Kidney epithelial cell (primary cell): Measurements from ENCODE around the gene COX7B2. TPM values are rescaled to one million over a fixed set of nuclear protein-coding genes. Genes with fewer than 3 reads are reported as not detected.

Experiments used
- DNase-seq: peaks from one replicate; pipeline ENCODE4 v3.0.0-alpha.2; 2010; ENCODE audit warnings: low read depth
- H3K27me3 ChIP-seq: 2 replicates; pipeline ENCODE4 v1.6.0; 2011; ENCODE audit warnings: low read length; ENCODE audit not compliant: control insufficient read depth, insufficient read depth
- H3K36me3 ChIP-seq: 2 replicates; pipeline ENCODE4 v1.5.1; 2011; ENCODE audit warnings: low read length; ENCODE audit not compliant: control insufficient read depth, insufficient read depth
- H3K4me3 ChIP-seq: 2 replicates; pipeline ENCODE4 v1.5.1; 2011; ENCODE audit warnings: low read depth, mild to moderate bottlenecking, control low read depth, low read length
- total RNA-seq: library from RNA; depleted of rRNA; stranded (reverse); fragments of >200 nt; gene quantifications from 2 replicates; pipeline ENCODE4 v1.2.3, GENCODE V29; 2015
- TF ChIP-seq, protein P1 (sequence below): IDR thresholded peaks from 2 replicates; pipeline ENCODE4 v1.5.1; 2011; ENCODE audit warnings: mild to moderate bottlenecking, moderate library complexity, low read length, control low read depth, inconsistent platforms; ENCODE audit not compliant: insufficient read depth, poor library complexity, severe bottlenecking

COX7B2 gene
- total RNA-seq, 1 donor from 2014 or later: not detected

DNA sequence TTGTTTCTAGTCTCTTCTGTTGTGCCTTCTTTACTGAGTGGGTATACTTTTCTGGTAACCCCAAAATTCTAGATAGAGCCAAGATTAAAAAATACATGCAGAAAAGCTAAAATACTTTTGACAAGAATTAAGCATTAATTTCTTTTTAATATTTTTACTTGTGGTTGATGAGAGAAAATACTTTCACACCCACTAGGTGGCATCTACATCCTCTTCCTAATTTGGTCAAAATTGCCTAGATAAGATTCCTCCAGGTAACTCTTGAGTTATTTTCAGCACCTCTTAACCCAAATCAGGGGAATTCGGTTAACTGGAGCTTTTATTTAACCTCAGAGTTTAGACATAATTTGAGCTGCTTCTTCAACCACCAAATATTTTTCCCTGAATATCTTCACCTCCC is 28.4 kb upstream of the COX7B2 start:
- Histone ChIP-seq H3K36me3 (no peaks in the 10 kb centered on the region), H3K27me3 (no peaks in the 10 kb centered on the region), H3K4me3 (no peak overlapping the region)
- no peak for DNase-seq
- TF ChIP-seq, protein P1, sequence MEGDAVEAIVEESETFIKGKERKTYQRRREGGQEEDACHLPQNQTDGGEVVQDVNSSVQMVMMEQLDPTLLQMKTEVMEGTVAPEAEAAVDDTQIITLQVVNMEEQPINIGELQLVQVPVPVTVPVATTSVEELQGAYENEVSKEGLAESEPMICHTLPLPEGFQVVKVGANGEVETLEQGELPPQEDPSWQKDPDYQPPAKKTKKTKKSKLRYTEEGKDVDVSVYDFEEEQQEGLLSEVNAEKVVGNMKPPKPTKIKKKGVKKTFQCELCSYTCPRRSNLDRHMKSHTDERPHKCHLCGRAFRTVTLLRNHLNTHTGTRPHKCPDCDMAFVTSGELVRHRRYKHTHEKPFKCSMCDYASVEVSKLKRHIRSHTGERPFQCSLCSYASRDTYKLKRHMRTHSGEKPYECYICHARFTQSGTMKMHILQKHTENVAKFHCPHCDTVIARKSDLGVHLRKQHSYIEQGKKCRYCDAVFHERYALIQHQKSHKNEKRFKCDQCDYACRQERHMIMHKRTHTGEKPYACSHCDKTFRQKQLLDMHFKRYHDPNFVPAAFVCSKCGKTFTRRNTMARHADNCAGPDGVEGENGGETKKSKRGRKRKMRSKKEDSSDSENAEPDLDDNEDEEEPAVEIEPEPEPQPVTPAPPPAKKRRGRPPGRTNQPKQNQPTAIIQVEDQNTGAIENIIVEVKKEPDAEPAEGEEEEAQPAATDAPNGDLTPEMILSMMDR: peak; percentile 28

DNA sequence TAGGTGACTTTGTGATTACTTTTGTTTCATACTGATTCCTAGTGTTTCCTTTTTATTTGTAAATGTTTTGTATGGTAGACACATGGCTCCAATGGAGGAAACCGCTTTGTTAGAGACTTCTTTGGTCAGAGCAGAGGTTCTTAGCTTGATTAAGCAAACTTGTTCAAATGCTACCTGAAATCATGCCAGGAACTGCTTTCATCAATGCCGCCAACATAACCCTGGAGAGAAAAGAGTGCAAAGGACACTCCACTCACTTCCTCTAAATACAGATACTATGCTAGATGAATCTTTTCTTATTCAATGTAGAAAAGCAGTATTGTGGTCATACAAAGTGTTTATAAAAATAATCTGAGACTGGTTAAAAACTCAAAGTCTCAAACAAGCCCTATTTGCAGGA is 25.7 kb upstream of the COX7B2 start:
- no peaks in the 10 kb centered on the region for H3K36me3 ChIP-seq
- TF ChIP-seq, protein P1: no peak
- H3K4me3 ChIP-seq: no peak overlapping the region
- no peak for DNase-seq
- no peaks in the 10 kb centered on the region for H3K27me3 ChIP-seq

DNA sequence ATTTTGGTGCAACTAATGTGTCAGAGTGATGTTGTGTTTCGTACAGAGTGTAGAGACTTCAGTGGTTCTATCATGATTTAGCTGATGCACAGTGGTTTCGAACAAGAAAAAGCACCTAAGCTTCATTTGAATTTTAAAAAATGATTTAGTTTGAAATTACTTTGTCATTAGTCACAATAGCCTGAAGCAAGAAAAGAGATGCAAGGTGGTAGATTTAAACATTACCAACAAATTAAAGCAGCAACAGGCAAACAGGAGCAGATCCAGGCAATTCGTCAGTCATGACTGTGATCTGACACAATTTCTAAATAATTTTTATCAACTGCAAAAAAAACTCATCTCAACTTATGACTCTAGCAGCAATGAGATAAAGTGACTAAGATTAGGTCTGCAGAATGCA is 24.6 kb upstream of the COX7B2 start:
- Histone ChIP-seq H3K36me3 (no peaks in the 10 kb centered on the region), H3K4me3 (no peak overlapping the region), H3K27me3 (no peaks in the 10 kb centered on the region)
- TF ChIP-seq, protein P1: no peak
- DNase-seq: no peak

DNA sequence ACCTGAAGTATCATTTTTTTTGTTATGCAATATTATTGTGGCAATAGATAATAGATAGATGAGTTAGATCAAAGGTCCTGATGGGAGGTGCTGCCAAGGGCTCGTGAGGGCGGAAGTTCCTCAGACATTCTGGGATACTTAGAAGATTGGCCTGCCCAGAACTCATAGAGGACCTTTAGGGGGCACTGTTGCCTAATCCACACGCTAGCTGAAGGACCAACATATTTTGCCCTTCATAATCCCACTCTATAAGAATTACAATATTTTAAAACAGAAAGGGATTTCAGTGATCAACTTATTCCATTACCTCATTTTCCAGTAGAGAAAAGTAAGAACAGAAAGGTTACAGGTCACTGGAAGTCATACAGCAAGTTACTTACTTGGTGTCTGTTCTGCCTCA is 22.9 kb upstream of the COX7B2 start:
- no peak overlapping the region for H3K4me3 ChIP-seq
- TF ChIP-seq, protein P1: peak; percentile 65
- DNase-seq: no peak
- no peaks in the 10 kb centered on the region for H3K27me3 ChIP-seq
- H3K36me3 ChIP-seq: no peaks in the 10 kb centered on the region

DNA sequence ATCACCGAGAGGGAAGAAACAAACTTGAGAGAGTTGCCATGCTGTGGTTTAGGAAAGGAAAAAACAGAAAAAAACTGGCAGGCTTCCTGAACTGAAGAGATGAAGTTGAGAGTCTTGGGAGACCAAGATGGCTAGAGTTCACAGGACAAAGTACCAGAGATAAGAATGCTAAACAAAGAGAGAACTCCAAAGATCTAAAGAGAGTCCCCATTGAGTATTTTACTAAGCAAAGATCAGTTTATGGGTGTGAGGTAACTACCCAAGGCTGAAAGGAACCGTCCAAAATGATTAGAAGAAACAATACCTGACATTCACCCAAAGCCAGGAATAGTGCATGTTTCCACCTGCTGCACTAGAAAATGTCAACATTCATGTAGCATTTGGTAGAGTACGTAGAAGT is 21.8 kb upstream of the COX7B2 start:
- Histone ChIP-seq H3K4me3 (no peak overlapping the region), H3K36me3 (no peaks in the 10 kb centered on the region), H3K27me3 (no peaks in the 10 kb centered on the region)
- TF ChIP-seq, protein P1: no peak
- DNase-seq: no peak

DNA sequence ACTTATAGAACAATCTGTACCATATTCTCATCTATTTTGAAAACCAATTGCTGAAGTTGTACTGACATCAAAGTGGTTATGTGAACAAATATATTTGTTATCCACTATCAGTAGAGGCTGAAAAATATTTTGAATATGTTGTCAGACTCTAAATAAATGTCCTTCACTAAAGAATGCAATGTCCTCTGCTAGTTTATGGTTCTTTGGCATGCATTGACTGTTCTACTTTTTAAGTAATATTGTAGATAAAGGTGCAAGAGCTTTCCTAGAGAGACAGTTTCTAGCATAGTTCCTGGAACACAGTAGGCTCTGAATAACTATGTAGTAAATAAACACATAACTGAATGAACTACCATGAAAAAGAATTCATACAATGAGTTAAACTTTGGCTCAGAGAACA is 18.2 kb upstream of the COX7B2 start:
- Histone ChIP-seq H3K36me3 (no peaks in the 10 kb centered on the region), H3K27me3 (no peaks in the 10 kb centered on the region), H3K4me3 (no peak overlapping the region)
- TF ChIP-seq, protein P1: no peak
- DNase-seq: no peak
